Mesenchymal stem cell (in vitro differentiated cells and primary cell): ENCODE data around the gene CCDC152.

Experiments
- DNase-seq: peaks from one replicate; pipeline ENCODE4 v3.0.0-alpha.2; 2013
- H2AFZ ChIP-seq: one replicate; pipeline ENCODE4 v1.6.1; 2013; ENCODE audit warnings: low read depth, mild to moderate bottlenecking, control low read depth, inconsistent platforms, low read length, moderate library complexity
- H2AK5ac ChIP-seq: 2 replicates; pipeline ENCODE4 v1.6.1; 2013; ENCODE audit warnings: low read length, moderate library complexity, mild to moderate bottlenecking, inconsistent platforms; ENCODE audit not compliant: severe bottlenecking
- H2BK120ac ChIP-seq: one replicate; pipeline ENCODE4 v1.6.1; 2013; ENCODE audit warnings: low read depth, mild to moderate bottlenecking, inconsistent platforms, low read length, moderate library complexity
- H2BK12ac ChIP-seq, 2 experiments: one replicate each; pipeline ENCODE4 v1.6.1; 2013; ENCODE audit warnings: inconsistent platforms in 2 of 2, low read length in 2 of 2, mild to moderate bottlenecking in 2 of 2, moderate library complexity in 2 of 2, control low read depth in 1 of 2
- H2BK15ac ChIP-seq: one replicate; pipeline ENCODE4 v1.6.1; 2013; ENCODE audit warnings: mild to moderate bottlenecking, low read depth, inconsistent platforms; ENCODE audit not compliant: poor library complexity, severe bottlenecking
- H2BK5ac ChIP-seq: 2 replicates; pipeline ENCODE4 v1.6.1; 2013; ENCODE audit warnings: low read depth, mild to moderate bottlenecking, low read length, control low read depth, inconsistent platforms; ENCODE audit not compliant: poor library complexity, severe bottlenecking
- H3K14ac ChIP-seq, 2 experiments: one replicate each; pipeline ENCODE4 v1.6.1; 2013; ENCODE audit warnings: inconsistent platforms in 2 of 2, low read length in 2 of 2, control low read depth in 1 of 2, mild to moderate bottlenecking in 1 of 2, moderate library complexity in 1 of 2
- H3K18ac ChIP-seq, 2 experiments: one replicate each; pipeline ENCODE4 v1.6.1; 2013; ENCODE audit warnings: inconsistent platforms in 2 of 2, low read length in 2 of 2, control low read depth in 1 of 2, low read depth in 1 of 2, mild to moderate bottlenecking in 1 of 2
- H3K23ac ChIP-seq, 2 experiments: one replicate each; pipeline ENCODE4 v1.6.1; 2013; ENCODE audit warnings: inconsistent platforms in 2 of 2, low read length in 2 of 2, mild to moderate bottlenecking in 2 of 2, moderate library complexity in 2 of 2, control low read depth in 1 of 2
- H3K27ac ChIP-seq: 2 replicates; pipeline ENCODE4 v1.5.1; 2013; ENCODE audit warnings: mild to moderate bottlenecking, moderate library complexity, low read length, control low read depth, inconsistent platforms; ENCODE audit not compliant: poor library complexity, severe bottlenecking
- H3K27me3 ChIP-seq, 2 experiments: 2 replicates each; pipeline versions ENCODE4 v1.6.1 to v1.7.0; 2013; ENCODE audit warnings: low read length in 2 of 2, mild to moderate bottlenecking in 2 of 2, moderate library complexity in 2 of 2, control low read depth in 1 of 2, inconsistent platforms in 1 of 2; ENCODE audit not compliant: control insufficient read depth in 1 of 2, insufficient read depth in 1 of 2
- H3K36me3 ChIP-seq, 2 experiments: 2 replicates each; pipeline versions ENCODE4 v1.6.1 to v1.7.0; 2013; ENCODE audit warnings: low read length in 2 of 2, control low read depth in 1 of 2, inconsistent platforms in 1 of 2, low read depth in 1 of 2, mild to moderate bottlenecking in 1 of 2; ENCODE audit not compliant: insufficient read depth in 2 of 2, control insufficient read depth in 1 of 2
- H3K4ac ChIP-seq, 2 experiments: one replicate each; pipeline ENCODE4 v1.6.1; 2013; ENCODE audit warnings: inconsistent platforms in 2 of 2, low read length in 2 of 2, mild to moderate bottlenecking in 2 of 2, moderate library complexity in 2 of 2, control low read depth in 1 of 2, low read depth in 1 of 2
- H3K4me1 ChIP-seq: 2 replicates; pipeline ENCODE4 v1.6.1; 2013; ENCODE audit warnings: low read depth, low read length, control low read depth; ENCODE audit not compliant: control insufficient read depth, insufficient read depth
- H3K4me2 ChIP-seq: 2 replicates; pipeline ENCODE4 v1.6.1; 2013; ENCODE audit warnings: low read length, mild to moderate bottlenecking, inconsistent platforms; ENCODE audit not compliant: poor library complexity, severe bottlenecking
- H3K4me3 ChIP-seq, 2 experiments: 2 replicates each; pipeline versions ENCODE4 v1.5.1 to v1.7.0; 2013; ENCODE audit warnings: low read length in 2 of 2, mild to moderate bottlenecking in 2 of 2, control low read depth in 1 of 2, low read depth in 1 of 2; ENCODE audit not compliant: insufficient read depth in 1 of 2
- H3K79me1 ChIP-seq: replicated peaks from 2 replicates; pipeline ENCODE4 v1.6.1; 2013; ENCODE audit warnings: mild to moderate bottlenecking, control low read depth, low read length, inconsistent platforms; ENCODE audit not compliant: poor library complexity, severe bottlenecking
- H3K9ac ChIP-seq: 2 replicates; pipeline ENCODE4 v1.7.0; 2013; ENCODE audit warnings: mild to moderate bottlenecking, low read length, moderate library complexity
- H3K9me3 ChIP-seq: 2 replicates; pipeline ENCODE4 v1.7.0; 2013; ENCODE audit warnings: mild to moderate bottlenecking, low read length; ENCODE audit not compliant: control insufficient read depth
- H4K8ac ChIP-seq: one replicate; pipeline ENCODE4 v1.6.1; 2013; ENCODE audit warnings: inconsistent platforms, mild to moderate bottlenecking, low read length, moderate library complexity
- H4K91ac ChIP-seq: one replicate; pipeline ENCODE4 v1.6.1; 2013; ENCODE audit warnings: mild to moderate bottlenecking, low read length, inconsistent platforms
- WGBS: methylation state at CpG from one replicate; pipeline ENCODE4 v1.1.7; 2013; ENCODE audit warnings: mixed read lengths; 5-methylcytosine and 5-hydroxymethylcytosine counted together

CCDC152 gene

GRCh38 chr5:42798284-42799240 is 41.9 kb downstream of the CCDC152 start:
- DNase-seq: no peak
- Histone ChIP-seq H3K23ac (no peak overlapping the region), H2AFZ (no peak overlapping the region), H3K9ac (no peak overlapping the region), H4K91ac (no peak overlapping the region), H3K9me3 (peaks cover 20% of the 10 kb centered on the region), H3K4me3 (no peak overlapping the region), H3K27ac (no peak overlapping the region), H3K14ac (no peak overlapping the region), H4K8ac (no peak overlapping the region), H2BK15ac (no peak overlapping the region), H3K4me1 (no peaks in the 10 kb centered on the region), H3K79me1 (no peaks in the 10 kb centered on the region), H3K4me2 (no peak overlapping the region), H2BK120ac (no peak overlapping the region), H3K27me3 (no peaks in the 10 kb centered on the region), H3K4ac (no peak overlapping the region), H2BK5ac (no peak overlapping the region), H3K36me3 (peaks cover 0 to 42% of the 10 kb centered on the region in 2 experiments), H3K18ac (no peak overlapping the region), H2BK12ac (no peak overlapping the region), H2AK5ac (no peak overlapping the region)
- WGBS: 97% methylated on average over 5 of the region's 6 CpGs

- Histone ChIP-seq H3K27ac (no peak overlapping the region), H3K9ac (no peak overlapping the region), H3K18ac (no peak overlapping the region)
These were observed 42.6 kb downstream of the CCDC152 start for GRCh38 chr5:42799241-42799608.

GRCh38 chr5:42799668-42800114 is 43.1 kb downstream of the CCDC152 start:
- Histone ChIP-seq H2BK5ac (no peak overlapping the region), H3K36me3 (peaks cover 0 to 50% of the 10 kb centered on the region in 2 experiments), H3K9ac (no peak overlapping the region), H2BK12ac (no peak overlapping the region), H4K8ac (no peak overlapping the region), H2AFZ (no peak overlapping the region), H3K9me3 (peaks cover 10% of the 10 kb centered on the region), H2BK15ac (no peak overlapping the region), H3K23ac (no peak overlapping the region), H4K91ac (no peak overlapping the region), H3K27me3 (no peaks in the 10 kb centered on the region), H3K18ac (no peak overlapping the region), H2AK5ac (no peak overlapping the region), H3K4me2 (no peak overlapping the region), H2BK120ac (no peak overlapping the region), H3K79me1 (no peaks in the 10 kb centered on the region), H3K4me1 (no peaks in the 10 kb centered on the region), H3K27ac (no peak overlapping the region), H3K4me3 (no peak overlapping the region), H3K14ac (no peak overlapping the region), H3K4ac (no peak overlapping the region)
- no peak for DNase-seq
- 94% methylated on average over 5 of the region's 9 CpGs for WGBS

More at GRCh38 chr5:42799241-42799608, 42.6 kb downstream of the CCDC152 start:
- H4K91ac ChIP-seq: no peak overlapping the region
- H3K27me3 ChIP-seq: no peaks in the 10 kb centered on the region
- H2AFZ ChIP-seq: no peak overlapping the region
- no peak overlapping the region for H3K4me2 ChIP-seq
- no peaks in the 10 kb centered on the region for H3K79me1 ChIP-seq
- no peak overlapping the region for H2AK5ac ChIP-seq
- H3K14ac ChIP-seq: no peak overlapping the region
- peaks cover 14% of the 10 kb centered on the region for H3K9me3 ChIP-seq
- H3K4me1 ChIP-seq: no peaks in the 10 kb centered on the region
- no peak overlapping the region for H2BK12ac ChIP-seq
- no peak overlapping the region for H2BK120ac ChIP-seq
- no peak for DNase-seq
- H4K8ac ChIP-seq: no peak overlapping the region
- H3K23ac ChIP-seq: no peak overlapping the region
- H3K36me3 ChIP-seq: peaks cover 0 to 47% of the 10 kb centered on the region in 2 experiments
- H2BK5ac ChIP-seq: no peak overlapping the region
- H3K4ac ChIP-seq: no peak overlapping the region
- H2BK15ac ChIP-seq: no peak overlapping the region
- H3K4me3 ChIP-seq: no peak overlapping the region

GRCh38 chr5:42800748-42801330 is 44.2 kb downstream of the CCDC152 start:
- H3K36me3 ChIP-seq: peaks cover 0 to 62% of the 10 kb centered on the region in 2 experiments
- H3K27ac ChIP-seq: no peak overlapping the region
- H2BK15ac ChIP-seq: no peak overlapping the region
- H3K9me3 ChIP-seq: peaks cover 8% of the 10 kb centered on the region
- no peak overlapping the region for H4K91ac ChIP-seq
- H3K79me1 ChIP-seq: no peaks in the 10 kb centered on the region
- no peak for DNase-seq
- H3K4me1 ChIP-seq: no peaks in the 10 kb centered on the region
- H3K4ac ChIP-seq: no peak overlapping the region
- H2BK12ac ChIP-seq: no peak overlapping the region
- H2AK5ac ChIP-seq: no peak overlapping the region
- no peak overlapping the region for H2BK120ac ChIP-seq
- no peak overlapping the region for H3K9ac ChIP-seq
- H2AFZ ChIP-seq: no peak overlapping the region
- H3K23ac ChIP-seq: no peak overlapping the region
- no peak overlapping the region for H2BK5ac ChIP-seq
- H3K14ac ChIP-seq: no peak overlapping the region
- no peak overlapping the region for H4K8ac ChIP-seq
- no peak overlapping the region for H3K4me2 ChIP-seq
- WGBS: 92% methylated on average over 6 of the region's 8 CpGs
- H3K4me3 ChIP-seq: no peak overlapping the region
- H3K18ac ChIP-seq: no peak overlapping the region
- H3K27me3 ChIP-seq: no peaks in the 10 kb centered on the region
